HFFc6 (cell line): Measurements from ENCODE around the gene ATOSB. TPM values are rescaled to one million over a fixed set of nuclear protein-coding genes. Genes with fewer than 3 reads are reported as not detected.

ENCODE experiments used
- DNase-seq: peaks from one replicate; pipeline ENCODE4 v3.0.0-alpha.2; 2018
- H3K27ac Mint-ChIP-seq: 2 replicates; pipeline ENCODE4 v1.8.0; 2020; ENCODE audit warnings: mild to moderate bottlenecking, mixed read lengths
- H3K27me3 Mint-ChIP-seq: 2 replicates; pipeline ENCODE4 v1.8.0; 2021; ENCODE audit warnings: mild to moderate bottlenecking, moderate library complexity, mixed read lengths; ENCODE audit not compliant: insufficient read depth
- H3K36me3 Mint-ChIP-seq: 2 replicates; pipeline ENCODE4 v1.8.0; 2021; ENCODE audit warnings: low read depth, mixed read lengths
- H3K4me1 Mint-ChIP-seq: 2 replicates; pipeline ENCODE4 v1.8.0; 2020; ENCODE audit warnings: low read depth, mixed read lengths
- H3K4me3 Mint-ChIP-seq: 2 replicates; pipeline ENCODE4 v1.8.0; 2020; ENCODE audit warnings: mild to moderate bottlenecking, moderate library complexity, mixed read lengths
- H3K9me3 Mint-ChIP-seq: 2 replicates; pipeline ENCODE4 v1.8.0; 2020; ENCODE audit warnings: mild to moderate bottlenecking, mixed read lengths
- CTCF ChIP-seq: fragments of 200-600 bp; sonication (generic); IDR thresholded peaks from 2 replicates; pipeline ENCODE4 v1.5.0; 2021; ENCODE audit warnings: antibody characterized with exemption, mild to moderate bottlenecking
- total RNA-seq, 6 experiments: library from RNA; stranded (reverse); fragmentation: NEBNext Ultra II Directional; extraction: Animal tissue kit (Norgen Biotek cat#: 25700); gene quantifications; 2 replicates in 1 of 6; 3 replicates in 5 of 6; pipeline ENCODE4 v1.2.3, GENCODE V29; 2021

ATOSB gene
- total RNA-seq, 6 experiments from 2014 or later, result 45.9 to 56.5 (median 49.5) TPM

- no peak overlapping the region for H3K4me3 Mint-ChIP-seq
- TF ChIP-seq CTCF, result no peak
- no peak for DNase-seq
- no peaks in the 10 kb centered on the region for H3K9me3 Mint-ChIP-seq
- peaks cover 49% of the 10 kb centered on the region for H3K36me3 Mint-ChIP-seq
- H3K4me1 Mint-ChIP-seq, result peaks cover 7% of the 10 kb centered on the region
- peaks cover 7% of the 10 kb centered on the region for H3K27me3 Mint-ChIP-seq
- peak overlapping the region; percentile 20; the same call in 1 of the 2 replicates for H3K27ac Mint-ChIP-seq
These were observed 61.4 kb downstream of the ATOSB start for GRCh38 chr9:35054185-35054835.

Other genes with a start within 250 kb of the ATOSB start
- gene PHF24, start 157.6 kb downstream of the ATOSB start, total RNA-seq, result not detected
- 10 to 100 TPM; 12.2 to 19.9 (median 16.3) TPM for gene DNAJB5, start 126.1 kb downstream of the ATOSB start, total RNA-seq
- 100 to 1,000 TPM; 324 to 457 (median 374) TPM for gene VCP, start 43.2 kb downstream of the ATOSB start, total RNA-seq
- gene FANCG, start 35.9 kb downstream of the ATOSB start, total RNA-seq, result 10 to 100 TPM; 17.8 to 30.0 (median 28.3) TPM
- 10 to 100 TPM; 23.0 to 30.3 (median 28.3) TPM for gene PIGO, start 19.3 kb downstream of the ATOSB start, total RNA-seq
- gene STOML2, start 12.7 kb downstream of the ATOSB start, total RNA-seq, result 100 to 1,000 TPM; 118 to 139 (median 123) TPM
- gene UNC13B, start 46.1 kb upstream of the ATOSB start, total RNA-seq, result 10 to 100 TPM; 18.2 to 21.4 (median 19.7) TPM